Gastrocnemius medialis (tissue), 4 donors: ENCODE results near the gene MIF4GD. TPM values are rescaled to one million over a fixed set of nuclear protein-coding genes. Genes with fewer than 3 reads are reported as not detected.

ENCODE experiments used
- ATAC-seq, 2 donors: fragments of 150-250 bp; one replicate each; pipeline ENCODE4 v1.9.1; 2016
- DNase-seq, 2 donors: peaks; one replicate each; pipeline ENCODE4 v3.0.0-alpha.2; 2019
- H3K27ac ChIP-seq, 4 donors: fragments of 200-600 bp; sonication (generic); 1 replicate in 1 of 4; 2 replicates in 3 of 4; pipeline ENCODE4 v1.5.1; 2016 to 2018; ENCODE audit warnings: mild to moderate bottlenecking in 2 of 4, moderate library complexity in 1 of 4
- H3K27me3 ChIP-seq, 3 donors: fragments of 200-600 bp; sonication (generic) in 2 of 3; 1 replicate in 1 of 3; 2 replicates in 2 of 3; pipeline versions ENCODE4 v1.5.1 to v1.6.0; 2016 to 2019; ENCODE audit warnings: mild to moderate bottlenecking in 1 of 3, moderate library complexity in 1 of 3
- H3K36me3 ChIP-seq, 2 donors: fragments of 200-600 bp; sonication (generic) in 1 of 2; one replicate each; pipeline ENCODE4 v1.5.1; 2017 to 2018
- H3K4me1 ChIP-seq, 2 donors: fragments of 200-600 bp; sonication (generic) in 1 of 2; one replicate each; pipeline ENCODE4 v1.5.1; 2016 to 2017; ENCODE audit warnings: mild to moderate bottlenecking in 2 of 2
- H3K4me3 ChIP-seq, 4 donors: fragments of 200-600 bp; sonication (generic) in 3 of 4; 1 replicate in 1 of 4; 2 replicates in 3 of 4; pipeline ENCODE4 v1.5.1; 2016 to 2019; ENCODE audit warnings: mild to moderate bottlenecking in 2 of 4
- H3K9me3 ChIP-seq, 3 donors: fragments of 200-600 bp; sonication (generic) in 2 of 3; 1 replicate in 1 of 3; 2 replicates in 2 of 3; pipeline ENCODE4 v1.5.1; 2016 to 2019
- POLR2A ChIP-seq, 2 donors: fragments of 450-650 bp; IDR thresholded peaks; one replicate each; pipeline ENCODE4 v1.6.1; 2017; ENCODE audit warnings: antibody characterized with exemption in 2 of 2, mild to moderate bottlenecking in 2 of 2, moderate library complexity in 2 of 2
- in situ Hi-C, 4 donors: fragments of 200-750 bp; cut with MboI; loops; one replicate each; pipeline versions ENCODE4 v1.15.0 to v1.8.0; 2017; ENCODE audit warnings: low sequenced_read_pairs in 4 of 4
- intact Hi-C: fragments of 100-400 bp; cut with DNase I; formaldehyde crosslinking; loops from one replicate; pipeline ENCODE4 v1.15.1; 2023; ENCODE audit warnings: low total_unique reads
- total RNA-seq, 4 donors: library from RNA; depleted of rRNA; stranded (reverse); fragments of >200 nt; gene quantifications; one replicate each; pipeline versions ENCODE4 v1.1.0 to v1.2.3, GENCODE V29; 2016
- TF ChIP-seq, protein P1 (sequence below), 5 experiments: fragments of 450-650 bp in 3 of 5; fragments of 200-600 bp in 2 of 5; sonication (generic) in 2 of 5; IDR thresholded peaks in 4 of 5; conservative IDR thresholded peaks in 1 of 5; 1 replicate in 4 of 5; 2 replicates in 1 of 5; pipeline ENCODE4 v1.5.1; 2016 to 2019; ENCODE audit warnings: antibody characterized with exemption in 5 of 5, mild to moderate bottlenecking in 3 of 5, moderate library complexity in 3 of 5

Gene MIF4GD
- total RNA-seq, 4 donors from 2014 or later, result 50.5 to 96.1 (median 72.4) TPM

DNA sequence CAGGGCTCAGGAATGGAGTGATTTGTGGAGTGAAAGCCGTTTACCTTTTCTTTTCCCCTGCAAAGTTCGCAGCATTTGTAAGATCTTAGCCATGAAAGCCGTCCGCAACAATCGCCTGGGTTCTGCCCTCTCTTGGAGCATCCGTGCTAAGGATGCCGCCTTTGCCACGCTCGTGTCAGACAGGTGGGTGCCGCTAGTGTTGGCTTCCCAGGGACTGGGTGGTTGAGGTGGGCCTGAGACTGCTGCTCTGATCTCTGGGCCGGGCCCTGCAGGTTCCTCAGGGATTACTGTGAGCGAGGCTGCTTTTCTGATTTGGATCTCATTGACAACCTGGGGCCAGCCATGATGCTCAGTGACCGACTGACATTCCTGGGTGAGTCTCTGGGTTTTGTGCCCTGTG lies 38.2 kb downstream of the MIF4GD start:
- no peak for ATAC-seq
- H3K4me3 ChIP-seq, result no peak overlapping the region
- no peaks in the 10 kb centered on the region for H3K27me3 ChIP-seq
- intact Hi-C loops, result no loop called here
- peaks cover 0 to 66% of the 10 kb centered on the region in 2 donors for H3K36me3 ChIP-seq
- no peaks in the 10 kb centered on the region for H3K9me3 ChIP-seq
- DNase-seq, result no peak
- peaks cover 0 to 15% of the 10 kb centered on the region in 2 donors for H3K4me1 ChIP-seq
- in situ Hi-C loops, result no loop called here
- no peak for TF ChIP-seq POLR2A (IDR thresholded peaks at IDR 0.05)
- TF ChIP-seq, protein P1, sequence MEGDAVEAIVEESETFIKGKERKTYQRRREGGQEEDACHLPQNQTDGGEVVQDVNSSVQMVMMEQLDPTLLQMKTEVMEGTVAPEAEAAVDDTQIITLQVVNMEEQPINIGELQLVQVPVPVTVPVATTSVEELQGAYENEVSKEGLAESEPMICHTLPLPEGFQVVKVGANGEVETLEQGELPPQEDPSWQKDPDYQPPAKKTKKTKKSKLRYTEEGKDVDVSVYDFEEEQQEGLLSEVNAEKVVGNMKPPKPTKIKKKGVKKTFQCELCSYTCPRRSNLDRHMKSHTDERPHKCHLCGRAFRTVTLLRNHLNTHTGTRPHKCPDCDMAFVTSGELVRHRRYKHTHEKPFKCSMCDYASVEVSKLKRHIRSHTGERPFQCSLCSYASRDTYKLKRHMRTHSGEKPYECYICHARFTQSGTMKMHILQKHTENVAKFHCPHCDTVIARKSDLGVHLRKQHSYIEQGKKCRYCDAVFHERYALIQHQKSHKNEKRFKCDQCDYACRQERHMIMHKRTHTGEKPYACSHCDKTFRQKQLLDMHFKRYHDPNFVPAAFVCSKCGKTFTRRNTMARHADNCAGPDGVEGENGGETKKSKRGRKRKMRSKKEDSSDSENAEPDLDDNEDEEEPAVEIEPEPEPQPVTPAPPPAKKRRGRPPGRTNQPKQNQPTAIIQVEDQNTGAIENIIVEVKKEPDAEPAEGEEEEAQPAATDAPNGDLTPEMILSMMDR (IDR thresholded peaks at IDR 0.05 in 4 of 5, conservative IDR thresholded peaks at IDR 0.05 in 1 of 5), result no peak
- H3K27ac ChIP-seq, result no peak overlapping the region

DNA sequence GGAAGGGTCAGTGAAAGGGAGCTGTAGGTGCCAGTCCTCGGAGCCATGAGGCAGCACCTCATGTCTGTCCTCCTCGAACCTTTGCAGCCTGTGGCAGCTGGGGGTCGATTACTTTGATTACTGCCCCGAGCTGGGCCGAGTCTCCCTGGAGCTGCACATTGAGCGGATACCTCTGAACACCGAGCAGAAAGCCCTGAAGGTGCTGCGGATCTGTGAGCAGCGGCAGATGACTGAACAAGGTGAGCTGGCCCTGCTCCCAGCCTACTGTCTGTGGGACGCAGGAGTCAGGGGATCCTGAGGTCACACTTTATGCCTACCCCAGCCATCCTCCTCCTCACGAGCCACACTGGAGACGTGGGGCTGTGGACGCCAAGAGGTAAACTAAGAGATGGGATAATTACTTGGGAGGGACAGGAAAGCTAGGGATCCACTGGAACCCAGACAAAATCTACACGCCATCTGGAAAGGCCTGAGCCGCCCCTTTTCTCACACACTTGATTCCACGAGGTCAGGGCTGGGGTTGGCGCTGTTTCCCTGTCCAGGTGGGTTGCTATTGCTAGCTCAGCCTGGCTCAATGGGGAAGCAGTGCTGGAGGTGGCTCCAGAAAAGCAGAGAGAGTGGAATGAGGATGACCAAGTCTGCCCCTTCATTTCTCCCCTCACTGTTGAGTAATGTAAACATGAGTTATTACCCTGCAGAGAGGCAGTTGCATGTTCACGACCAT lies 39.1 kb downstream of the MIF4GD start:
- no peak overlapping the region for H3K4me3 ChIP-seq
- H3K36me3 ChIP-seq, result peaks cover 0 to 67% of the 10 kb centered on the region in 2 donors
- no peak for ATAC-seq
- no peaks in the 10 kb centered on the region for H3K27me3 ChIP-seq
- intact Hi-C loops (no loop called here), in situ Hi-C loops (no loop called here)
- H3K4me1 ChIP-seq, result peaks cover 0 to 6% of the 10 kb centered on the region in 2 donors
- H3K9me3 ChIP-seq, result no peaks in the 10 kb centered on the region
- H3K27ac ChIP-seq, result no peak overlapping the region
- TF ChIP-seq, protein P1 (IDR thresholded peaks at IDR 0.05 in 4 of 5, conservative IDR thresholded peaks at IDR 0.05 in 1 of 5), result no peak
- TF ChIP-seq POLR2A (IDR thresholded peaks at IDR 0.05), result no peak
- no peak for DNase-seq

DNA sequence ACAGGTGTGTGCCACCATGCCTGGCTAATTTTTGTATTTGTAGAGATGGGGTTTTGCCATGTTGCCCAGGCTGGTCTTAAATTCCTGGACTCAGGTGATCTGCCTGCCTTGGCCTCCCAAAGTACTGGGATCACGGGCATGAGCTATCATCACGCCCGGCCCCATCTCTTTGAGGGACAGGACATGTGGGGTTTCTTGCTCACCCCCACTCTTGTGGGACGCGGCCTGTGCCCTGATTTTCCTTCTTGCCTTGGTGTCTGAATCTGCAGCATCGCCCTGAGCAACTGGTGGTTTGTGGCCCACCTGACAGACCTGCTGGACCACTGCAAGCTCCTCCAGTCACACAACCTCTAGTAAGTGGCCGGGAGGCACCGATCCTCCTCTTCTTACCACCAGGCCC lies 40.0 kb downstream of the MIF4GD start:
- no peaks in the 10 kb centered on the region for H3K9me3 ChIP-seq
- H3K27me3 ChIP-seq, result no peaks in the 10 kb centered on the region
- in situ Hi-C loops, result no loop called here
- peaks cover 0 to 67% of the 10 kb centered on the region in 2 donors for H3K36me3 ChIP-seq
- ATAC-seq (no peak), DNase-seq (no peak)
- intact Hi-C loops, result no loop called here
- H3K27ac ChIP-seq, result no peak overlapping the region
- no peaks in the 10 kb centered on the region for H3K4me1 ChIP-seq
- no peak overlapping the region for H3K4me3 ChIP-seq
- TF ChIP-seq, protein P1 (IDR thresholded peaks at IDR 0.05 in 4 of 5, conservative IDR thresholded peaks at IDR 0.05 in 1 of 5), result no peak
- TF ChIP-seq POLR2A (IDR thresholded peaks at IDR 0.05), result no peak

DNA sequence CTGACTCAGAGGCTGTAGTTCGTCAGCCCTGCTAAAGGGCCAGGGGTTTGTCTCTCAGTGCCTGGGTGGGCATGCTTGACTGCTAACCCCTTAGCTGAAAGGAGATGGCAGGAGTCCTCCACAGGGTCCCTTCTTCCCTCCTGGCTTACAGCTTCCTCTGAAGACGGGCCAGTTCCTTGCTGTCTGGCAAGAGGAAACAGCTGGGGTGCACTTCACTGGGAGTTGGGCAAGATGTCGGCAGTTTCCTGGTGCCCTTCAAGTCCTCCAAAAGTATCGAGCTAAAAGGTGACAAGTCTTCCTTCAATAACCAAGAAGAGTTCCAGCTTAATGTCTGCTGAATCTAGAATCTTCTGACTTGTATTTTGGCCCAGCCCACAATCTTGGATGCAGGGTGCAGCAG lies 42.2 kb downstream of the MIF4GD start:
- intact Hi-C loops (no loop called here), in situ Hi-C loops (no loop called here)
- no peaks in the 10 kb centered on the region for H3K27me3 ChIP-seq
- peaks cover 0 to 59% of the 10 kb centered on the region in 2 donors for H3K36me3 ChIP-seq
- no peak overlapping the region for H3K4me3 ChIP-seq
- H3K4me1 ChIP-seq, result no peaks in the 10 kb centered on the region
- ATAC-seq (no peak), DNase-seq (no peak)
- no peaks in the 10 kb centered on the region for H3K9me3 ChIP-seq
- TF ChIP-seq, protein P1 (IDR thresholded peaks at IDR 0.05 in 4 of 5, conservative IDR thresholded peaks at IDR 0.05 in 1 of 5), result no peak
- TF ChIP-seq POLR2A (IDR thresholded peaks at IDR 0.05), result no peak
- peak overlapping the region in 2 of 4 donors; percentile 7 to 47 for H3K27ac ChIP-seq
